ENCODE measurements around the gene CD44.

The CD44 gene

DNA sequence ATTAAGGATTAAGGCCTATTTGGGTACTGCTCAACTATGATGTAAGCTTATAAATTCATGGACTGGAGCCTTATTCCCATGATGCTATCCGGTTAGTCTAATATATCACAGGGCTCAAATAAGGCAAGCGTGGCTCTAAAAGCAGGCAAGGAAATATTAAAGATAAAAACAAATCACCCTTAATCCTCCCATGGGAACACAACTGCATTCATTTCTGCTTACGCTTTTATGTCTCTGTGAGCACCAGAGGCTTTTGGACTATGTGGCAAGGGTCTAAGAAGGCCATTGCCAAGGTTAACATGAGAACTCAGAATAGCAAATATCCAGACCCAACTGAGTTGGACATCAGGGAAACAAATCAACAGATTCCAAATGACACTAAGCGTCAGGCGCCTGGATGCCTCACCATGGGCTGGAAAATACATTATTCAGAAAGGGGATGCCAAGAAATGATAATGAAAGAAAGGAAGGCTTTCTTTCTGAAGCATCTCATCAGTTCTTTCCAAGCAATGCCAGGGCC is 142.3 kb downstream of the CD44 start:
- CTCF ChIA-PET = interaction anchor here (1.1 to 1.8 kb wide), 5 partner anchors 14 to 44 kb away, joined by 3 to 4 read pairs (median 3); no protein-coding TSS in a partner anchor
- POLR2A ChIA-PET = no interaction called here
- DNase-seq (ENCODE audit: extremely low spot score) = no peak
- TF ChIP-seq, protein P1, sequence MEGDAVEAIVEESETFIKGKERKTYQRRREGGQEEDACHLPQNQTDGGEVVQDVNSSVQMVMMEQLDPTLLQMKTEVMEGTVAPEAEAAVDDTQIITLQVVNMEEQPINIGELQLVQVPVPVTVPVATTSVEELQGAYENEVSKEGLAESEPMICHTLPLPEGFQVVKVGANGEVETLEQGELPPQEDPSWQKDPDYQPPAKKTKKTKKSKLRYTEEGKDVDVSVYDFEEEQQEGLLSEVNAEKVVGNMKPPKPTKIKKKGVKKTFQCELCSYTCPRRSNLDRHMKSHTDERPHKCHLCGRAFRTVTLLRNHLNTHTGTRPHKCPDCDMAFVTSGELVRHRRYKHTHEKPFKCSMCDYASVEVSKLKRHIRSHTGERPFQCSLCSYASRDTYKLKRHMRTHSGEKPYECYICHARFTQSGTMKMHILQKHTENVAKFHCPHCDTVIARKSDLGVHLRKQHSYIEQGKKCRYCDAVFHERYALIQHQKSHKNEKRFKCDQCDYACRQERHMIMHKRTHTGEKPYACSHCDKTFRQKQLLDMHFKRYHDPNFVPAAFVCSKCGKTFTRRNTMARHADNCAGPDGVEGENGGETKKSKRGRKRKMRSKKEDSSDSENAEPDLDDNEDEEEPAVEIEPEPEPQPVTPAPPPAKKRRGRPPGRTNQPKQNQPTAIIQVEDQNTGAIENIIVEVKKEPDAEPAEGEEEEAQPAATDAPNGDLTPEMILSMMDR (IDR thresholded peaks at IDR 0.05; ENCODE audit: control extremely low read depth, extremely low read depth, low read depth, missing control alignments) = no peak

All from GM10248 (cell line).